ENCODE results near the gene EPHB2. TPM values are rescaled to one million over a fixed set of nuclear protein-coding genes. Genes with fewer than 3 reads are reported as not detected.

The EPHB2 gene
- total RNA-seq, 2 donors from 2014 or later = 34.0 to 50.7 TPM

DNA sequence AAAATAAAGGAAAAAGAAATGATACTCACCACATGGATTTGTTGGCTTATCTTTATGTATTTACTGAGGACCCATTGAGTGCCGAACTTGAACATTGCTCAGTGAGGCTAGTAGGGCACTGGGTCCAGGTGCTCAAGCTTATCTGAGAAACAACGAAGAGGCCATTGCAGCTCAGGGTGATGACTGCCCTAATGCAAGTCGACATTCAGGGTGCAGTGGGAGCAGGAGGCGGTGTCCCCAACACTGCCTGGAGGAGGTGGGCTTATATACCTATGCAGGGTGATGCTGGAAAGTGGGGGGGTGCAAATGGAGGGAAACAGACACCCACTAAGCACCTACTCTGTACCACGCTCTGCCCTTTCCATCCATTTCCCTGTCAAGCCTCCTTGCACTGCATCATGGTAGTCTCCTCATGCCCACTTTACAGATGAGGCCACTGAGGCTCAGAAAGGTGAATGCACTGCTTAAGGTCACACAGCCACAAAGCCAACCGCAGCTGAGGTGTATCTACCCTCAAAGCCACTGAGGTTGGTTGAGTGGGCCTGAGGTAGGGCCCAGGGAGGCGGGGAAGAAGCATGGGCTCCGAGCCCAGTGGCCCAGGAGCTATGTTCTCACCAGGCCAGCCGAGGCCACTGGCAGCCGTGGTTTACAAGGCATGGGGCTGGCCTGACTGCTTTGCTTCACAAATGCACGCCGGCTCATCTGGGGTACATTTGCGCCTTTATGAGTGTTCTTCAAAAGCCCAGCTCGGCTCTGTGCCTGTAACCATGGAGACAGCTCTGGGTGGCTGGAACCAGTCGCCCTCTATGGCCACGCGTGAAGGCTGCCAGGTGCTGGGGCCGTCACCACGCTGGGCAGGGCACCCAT lies 103.8 kb downstream of the EPHB2 start:
- Histone ChIP-seq H3K9ac (ENCODE audit: extremely low read depth, low read length, poor library complexity, severe bottlenecking) (no peak overlapping the region), H3K36me3 (ENCODE audit: control insufficient read depth, insufficient read depth, low read length) (no peaks in the 10 kb centered on the region), H3K4me3 (ENCODE audit: low read length) (no peak overlapping the region), H3K4me1 (ENCODE audit: control insufficient read depth, insufficient read depth, low read length) (peaks cover 13% of the 10 kb centered on the region), H3K27ac (ENCODE audit: low read depth, low read length) (no peak overlapping the region), H3K27me3 (ENCODE audit: control insufficient read depth, insufficient read depth, low read length, poor library complexity, severe bottlenecking) (no peaks in the 10 kb centered on the region), H3K9me3 (ENCODE audit: control insufficient read depth, low read length) (no peaks in the 10 kb centered on the region)
- H3K4me1 Mint-ChIP-seq = peaks cover 38% of the 10 kb centered on the region
- no peaks in the 10 kb centered on the region for H3K9me3 Mint-ChIP-seq
- H3K4me3 Mint-ChIP-seq = no peak overlapping the region
- H3K27me3 Mint-ChIP-seq (ENCODE audit: insufficient read depth) = no peaks in the 10 kb centered on the region
- H3K27ac Mint-ChIP-seq = no peak overlapping the region
- 86 to 93% methylated on average over 12 to 19 of the region's 19 CpGs for WGBS, 2 experiments (ENCODE audit: insufficient coverage in 1 of 2, insufficient read length in 1 of 2)
- H3K36me3 Mint-ChIP-seq (ENCODE audit: low read depth) = peaks cover 5% of the 10 kb centered on the region
- TF ChIP-seq, protein P1, sequence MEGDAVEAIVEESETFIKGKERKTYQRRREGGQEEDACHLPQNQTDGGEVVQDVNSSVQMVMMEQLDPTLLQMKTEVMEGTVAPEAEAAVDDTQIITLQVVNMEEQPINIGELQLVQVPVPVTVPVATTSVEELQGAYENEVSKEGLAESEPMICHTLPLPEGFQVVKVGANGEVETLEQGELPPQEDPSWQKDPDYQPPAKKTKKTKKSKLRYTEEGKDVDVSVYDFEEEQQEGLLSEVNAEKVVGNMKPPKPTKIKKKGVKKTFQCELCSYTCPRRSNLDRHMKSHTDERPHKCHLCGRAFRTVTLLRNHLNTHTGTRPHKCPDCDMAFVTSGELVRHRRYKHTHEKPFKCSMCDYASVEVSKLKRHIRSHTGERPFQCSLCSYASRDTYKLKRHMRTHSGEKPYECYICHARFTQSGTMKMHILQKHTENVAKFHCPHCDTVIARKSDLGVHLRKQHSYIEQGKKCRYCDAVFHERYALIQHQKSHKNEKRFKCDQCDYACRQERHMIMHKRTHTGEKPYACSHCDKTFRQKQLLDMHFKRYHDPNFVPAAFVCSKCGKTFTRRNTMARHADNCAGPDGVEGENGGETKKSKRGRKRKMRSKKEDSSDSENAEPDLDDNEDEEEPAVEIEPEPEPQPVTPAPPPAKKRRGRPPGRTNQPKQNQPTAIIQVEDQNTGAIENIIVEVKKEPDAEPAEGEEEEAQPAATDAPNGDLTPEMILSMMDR (conservative IDR thresholded peaks at IDR 0.05) = no peak
- DNase-seq = no peak

DNA sequence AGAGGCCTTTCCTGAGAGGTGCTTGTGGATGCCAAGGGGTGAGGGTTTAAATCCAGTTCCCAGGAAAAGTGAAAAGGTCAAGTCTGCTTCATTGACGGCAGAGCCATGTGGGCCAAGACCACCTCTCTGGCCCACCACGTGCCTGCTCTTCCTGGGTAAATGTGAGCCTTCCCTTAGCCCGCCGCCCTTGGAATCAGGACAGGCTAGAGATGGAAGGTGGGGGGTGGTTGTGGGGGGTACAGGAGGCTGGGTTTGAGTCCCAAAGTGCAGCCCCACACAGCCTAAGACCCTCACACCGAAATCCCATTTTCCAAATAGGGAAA lies 104.4 kb downstream of the EPHB2 start:
- no peak overlapping the region for H3K27ac Mint-ChIP-seq
- Histone ChIP-seq H3K4me3 (ENCODE audit: low read length) (no peak overlapping the region), H3K4me1 (ENCODE audit: control insufficient read depth, insufficient read depth, low read length) (peaks cover 13% of the 10 kb centered on the region), H3K27me3 (ENCODE audit: control insufficient read depth, insufficient read depth, low read length, poor library complexity, severe bottlenecking) (no peaks in the 10 kb centered on the region), H3K9ac (ENCODE audit: extremely low read depth, low read length, poor library complexity, severe bottlenecking) (no peak overlapping the region), H3K36me3 (ENCODE audit: control insufficient read depth, insufficient read depth, low read length) (no peaks in the 10 kb centered on the region), H3K9me3 (ENCODE audit: control insufficient read depth, low read length) (no peaks in the 10 kb centered on the region), H3K27ac (ENCODE audit: low read depth, low read length) (no peak overlapping the region)
- peaks cover under 1% of the 10 kb centered on the region for H3K36me3 Mint-ChIP-seq (ENCODE audit: low read depth)
- DNase-seq = no peak
- H3K4me1 Mint-ChIP-seq = peaks cover 38% of the 10 kb centered on the region
- H3K9me3 Mint-ChIP-seq = no peaks in the 10 kb centered on the region
- TF ChIP-seq, protein P1 (conservative IDR thresholded peaks at IDR 0.05) = no peak
- 98 to 100% methylated on average over 3 to 5 of the region's 5 CpGs for WGBS, 2 experiments (ENCODE audit: insufficient coverage in 1 of 2, insufficient read length in 1 of 2)
- no peak overlapping the region for H3K4me3 Mint-ChIP-seq
- no peaks in the 10 kb centered on the region for H3K27me3 Mint-ChIP-seq (ENCODE audit: insufficient read depth)

DNA sequence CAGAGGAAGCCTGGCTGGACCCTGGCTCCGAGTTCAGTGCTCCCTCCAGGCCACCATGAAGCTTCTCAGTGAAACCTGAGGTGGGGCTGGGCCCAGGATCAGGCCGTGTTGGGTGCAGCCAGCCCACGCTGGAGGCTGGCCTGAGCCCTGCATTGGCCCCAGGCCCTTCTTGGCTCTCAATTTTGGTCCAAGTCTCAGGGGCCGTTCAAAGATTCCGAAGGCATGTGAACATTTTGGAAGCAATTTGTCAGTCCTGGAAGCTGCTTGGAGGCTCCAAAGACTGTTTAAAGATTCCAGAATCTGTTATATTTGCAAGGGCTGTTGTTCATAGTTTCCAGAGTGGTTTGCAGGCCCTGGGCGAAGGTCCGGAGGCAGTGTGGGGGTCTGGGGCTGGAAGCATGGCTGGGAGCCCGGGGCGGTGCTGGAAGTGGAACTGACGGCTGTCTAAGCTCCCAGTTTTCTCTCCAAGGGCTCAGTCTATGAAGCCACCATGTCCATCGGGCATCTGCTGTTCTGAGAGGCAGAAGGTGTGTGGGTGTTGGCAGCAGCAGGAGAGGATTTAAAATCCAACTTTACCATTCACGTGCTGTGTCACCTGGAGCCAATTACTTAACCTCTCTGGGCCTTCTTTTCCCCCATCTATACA lies 104.9 kb downstream of the EPHB2 start:
- WGBS, 2 experiments (ENCODE audit: insufficient coverage in 1 of 2, insufficient read length in 1 of 2) = 75 to 78% methylated on average over 11 to 12 of the region's 12 CpGs

More for the DNA sequence above, 104.9 kb downstream of the EPHB2 start:
- Mint-ChIP-seq H3K36me3 (ENCODE audit: low read depth) (no peaks in the 10 kb centered on the region), H3K27ac (no peak overlapping the region), H3K4me3 (no peak overlapping the region), H3K27me3 (ENCODE audit: insufficient read depth) (no peaks in the 10 kb centered on the region), H3K9me3 (no peaks in the 10 kb centered on the region), H3K4me1 (peaks cover 38% of the 10 kb centered on the region)
- TF ChIP-seq, protein P1 (conservative IDR thresholded peaks at IDR 0.05) = no peak
- Histone ChIP-seq H3K27me3 (ENCODE audit: control insufficient read depth, insufficient read depth, low read length, poor library complexity, severe bottlenecking) (no peaks in the 10 kb centered on the region), H3K27ac (ENCODE audit: low read depth, low read length) (no peak overlapping the region), H3K9me3 (ENCODE audit: control insufficient read depth, low read length) (no peaks in the 10 kb centered on the region), H3K4me1 (ENCODE audit: control insufficient read depth, insufficient read depth, low read length) (peaks cover 13% of the 10 kb centered on the region), H3K4me3 (ENCODE audit: low read length) (no peak overlapping the region), H3K9ac (ENCODE audit: extremely low read depth, low read length, poor library complexity, severe bottlenecking) (no peak overlapping the region), H3K36me3 (ENCODE audit: control insufficient read depth, insufficient read depth, low read length) (no peaks in the 10 kb centered on the region)
- no peak for DNase-seq
